Fibroblast of skin of left biceps (primary cell): ENCODE data around the gene RAP1GAP.
A peak's percentile ranks its signal among the peaks of the same experiment; 100 is the strongest.

Experiments used
- DNase-seq, 2 experiments: peaks; one replicate each; pipeline ENCODE4 v3.0.0-alpha.2; 2013; ENCODE audit warnings: low read depth in 2 of 2

RAP1GAP gene

GRCh38 chr1:21592086-21592865, 76.9 kb downstream of the RAP1GAP start:
- DNase-seq = no peak

GRCh38 chr1:21590934-21591333, 78.2 kb downstream of the RAP1GAP start:
- DNase-seq = no peak

- DNase-seq = no peak
Observed at GRCh38 chr1:21590126-21590880, 78.9 kb downstream of the RAP1GAP start.

DNA sequence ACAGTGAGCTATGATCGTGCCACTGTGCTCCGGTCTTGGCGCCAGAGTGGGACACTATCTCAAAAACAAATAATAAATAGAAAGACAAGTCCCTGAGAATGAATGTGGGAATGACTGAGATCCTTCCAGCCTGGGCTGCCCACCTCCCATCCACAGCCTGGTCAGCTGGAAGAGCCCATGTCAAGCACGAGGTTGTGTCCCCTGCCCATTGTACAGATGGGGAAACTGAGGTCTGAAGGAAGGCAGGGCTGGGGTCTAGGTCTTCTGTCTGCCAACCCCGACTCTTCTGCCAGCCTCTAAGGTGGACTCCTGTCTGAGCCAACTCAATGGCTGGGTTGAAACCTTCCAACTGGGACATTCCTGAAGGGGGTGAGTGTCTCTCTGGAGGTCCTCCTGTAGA, 79.5 kb downstream of the RAP1GAP start:
- no peak for DNase-seq

DNA sequence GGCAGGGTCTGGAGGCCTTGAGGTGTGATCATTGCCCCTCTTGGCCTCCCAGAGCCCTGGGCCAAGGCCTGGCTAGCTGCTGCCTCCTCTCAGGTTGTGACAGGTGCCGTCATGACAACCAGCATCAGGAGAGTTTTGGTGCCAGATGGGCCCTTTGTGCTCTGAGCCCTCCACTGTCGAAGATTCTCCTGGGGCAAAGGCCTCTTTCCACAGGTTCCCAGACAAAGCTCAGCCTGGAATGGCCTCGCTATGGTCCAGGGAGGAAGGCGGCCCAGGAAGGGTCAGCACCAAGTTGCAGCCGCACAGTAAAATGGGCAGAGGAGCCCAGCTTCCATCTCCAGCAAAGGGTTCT, 81.6 kb downstream of the RAP1GAP start:
- no peak for DNase-seq

- DNase-seq = peak in 1 of 2 experiments; percentile 12
Observed at GRCh38 chr1:21586846-21587601, 82.1 kb downstream of the RAP1GAP start.

GRCh38 chr1:21586222-21586621, 82.9 kb downstream of the RAP1GAP start:
- no peak for DNase-seq

DNA sequence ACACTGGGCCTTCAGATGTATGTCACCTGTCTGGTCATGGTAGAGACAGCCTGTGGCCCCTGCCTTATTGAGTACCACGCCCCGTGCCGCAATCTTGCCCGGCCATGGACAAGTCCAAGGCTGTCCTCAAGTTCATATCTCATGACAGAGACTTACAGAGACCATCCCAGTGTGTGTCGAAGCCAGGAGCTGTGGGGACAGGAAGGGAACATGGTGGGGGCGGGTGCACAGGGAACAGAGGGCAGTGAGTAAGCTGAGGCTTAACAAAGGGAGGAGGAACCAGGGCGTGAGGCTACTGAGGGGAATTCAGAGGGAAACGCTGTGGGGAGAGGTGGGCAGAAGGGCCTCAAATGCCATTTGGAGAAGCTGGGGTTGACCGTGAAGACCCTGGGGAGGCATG, 84.1 kb downstream of the RAP1GAP start:
- no peak for DNase-seq

- DNase-seq = no peak
Observed at GRCh38 chr1:21584096-21584495, 85.1 kb downstream of the RAP1GAP start.

DNA sequence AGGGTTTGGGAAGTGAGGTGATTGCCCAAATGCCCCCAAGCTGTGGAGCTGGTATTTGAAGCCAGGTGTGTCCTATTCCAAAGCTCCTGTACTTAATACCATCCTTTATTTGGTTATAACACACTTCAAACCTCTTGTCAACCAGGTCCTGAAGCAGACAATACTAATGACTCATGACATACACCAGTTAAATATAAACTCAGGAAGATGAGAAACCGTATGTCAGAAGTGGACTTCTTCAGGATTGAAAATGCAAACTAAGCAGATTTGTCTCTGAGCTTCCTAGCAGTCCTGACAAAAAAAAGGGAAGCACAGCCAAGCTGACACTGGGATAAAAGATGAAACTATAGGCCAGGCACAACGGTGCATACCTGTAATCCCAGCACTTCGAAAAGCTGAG, 89.4 kb downstream of the RAP1GAP start:
- DNase-seq = no peak

DNA sequence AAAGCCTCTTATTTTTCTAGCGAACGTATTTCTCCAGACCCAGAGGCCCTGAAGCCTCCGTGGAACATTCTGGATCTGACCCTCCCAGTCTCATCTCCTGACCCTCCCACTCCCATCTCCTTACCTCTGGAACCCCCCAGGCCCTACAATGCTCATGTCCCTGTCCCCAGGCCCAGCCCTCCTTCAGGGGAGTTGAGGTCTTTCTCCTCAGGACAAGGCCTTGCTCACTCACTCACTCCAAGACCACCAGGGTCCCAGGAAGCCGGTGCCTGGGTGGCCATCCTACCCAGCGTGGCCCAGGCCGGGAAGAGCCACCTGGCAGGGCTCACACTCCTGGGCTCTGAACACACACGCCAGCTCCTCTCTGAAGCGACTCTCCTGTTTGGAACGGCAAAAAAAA, 91.2 kb downstream of the RAP1GAP start:
- DNase-seq = no peak

- no peak for DNase-seq
Observed at GRCh38 chr1:21577324-21577723, 91.8 kb downstream of the RAP1GAP start.

GRCh38 chr1:21576798-21577187, 92.4 kb downstream of the RAP1GAP start:
- no peak for DNase-seq

DNA sequence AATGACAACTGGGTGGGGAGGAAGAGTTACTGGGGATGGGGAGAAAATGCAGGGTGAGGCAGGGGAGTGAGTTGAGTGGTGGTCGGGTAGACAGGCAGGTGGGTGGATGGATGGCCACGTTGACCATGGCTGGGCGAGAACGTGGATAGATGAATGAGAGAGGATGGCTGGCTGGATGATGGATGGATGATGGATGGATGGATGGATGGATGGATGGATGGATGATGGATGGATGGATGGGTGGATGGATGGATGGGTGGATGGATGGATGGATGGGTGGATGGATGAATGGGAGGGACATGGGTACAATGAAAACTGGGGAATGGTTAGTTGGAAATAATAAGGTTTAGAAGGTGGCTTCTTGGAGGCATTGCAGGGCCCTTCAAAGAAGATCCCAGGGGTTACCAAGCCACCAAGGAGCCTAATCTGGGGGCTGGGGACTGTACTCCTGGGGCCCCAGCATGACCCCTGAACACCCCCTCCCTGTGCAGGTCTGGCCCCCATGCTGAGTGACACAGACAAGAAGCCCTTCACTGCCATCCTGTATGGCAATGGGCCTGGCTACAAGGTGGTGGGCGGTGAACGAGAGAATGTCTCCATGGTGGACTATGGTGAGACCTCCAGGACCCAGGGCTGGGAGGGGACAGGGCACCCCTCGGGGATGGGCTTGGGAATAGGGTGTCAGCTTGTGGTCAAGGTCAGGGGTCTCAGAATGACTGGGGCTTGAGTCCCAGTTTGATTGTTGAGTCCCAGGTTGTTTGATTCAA, 92.9 kb downstream of the RAP1GAP start:
- no peak for DNase-seq

DNA sequence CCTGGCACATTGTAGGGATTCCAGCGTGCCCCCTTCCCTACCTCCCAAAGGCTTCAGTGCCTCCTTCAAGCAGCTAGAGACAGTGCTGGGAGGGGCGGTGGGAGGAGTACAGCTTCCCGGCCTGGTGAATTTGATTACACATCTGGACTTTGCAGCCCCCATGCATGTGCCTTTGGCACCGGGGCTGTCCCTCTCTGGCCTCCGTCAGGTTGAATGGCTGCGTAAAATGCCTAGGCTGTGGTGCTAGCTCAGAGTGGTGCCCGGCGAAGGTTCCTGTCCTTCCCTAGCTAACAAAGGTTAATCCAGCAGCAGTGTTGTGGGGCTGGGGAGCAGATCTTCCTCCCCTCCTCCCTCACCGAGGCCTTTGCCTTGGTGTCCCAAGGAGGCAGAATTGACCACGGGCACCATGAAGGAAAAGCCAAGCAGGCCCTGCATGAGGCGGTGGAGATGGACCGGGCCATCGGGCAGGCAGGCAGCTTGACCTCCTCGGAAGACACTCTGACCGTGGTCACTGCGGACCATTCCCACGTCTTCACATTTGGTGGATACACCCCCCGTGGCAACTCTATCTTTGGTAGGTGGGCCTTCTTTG, 93.7 kb downstream of the RAP1GAP start:
- no peak for DNase-seq

GRCh38 chr1:21574466-21575151, 94.5 kb downstream of the RAP1GAP start:
- DNase-seq = no peak

DNA sequence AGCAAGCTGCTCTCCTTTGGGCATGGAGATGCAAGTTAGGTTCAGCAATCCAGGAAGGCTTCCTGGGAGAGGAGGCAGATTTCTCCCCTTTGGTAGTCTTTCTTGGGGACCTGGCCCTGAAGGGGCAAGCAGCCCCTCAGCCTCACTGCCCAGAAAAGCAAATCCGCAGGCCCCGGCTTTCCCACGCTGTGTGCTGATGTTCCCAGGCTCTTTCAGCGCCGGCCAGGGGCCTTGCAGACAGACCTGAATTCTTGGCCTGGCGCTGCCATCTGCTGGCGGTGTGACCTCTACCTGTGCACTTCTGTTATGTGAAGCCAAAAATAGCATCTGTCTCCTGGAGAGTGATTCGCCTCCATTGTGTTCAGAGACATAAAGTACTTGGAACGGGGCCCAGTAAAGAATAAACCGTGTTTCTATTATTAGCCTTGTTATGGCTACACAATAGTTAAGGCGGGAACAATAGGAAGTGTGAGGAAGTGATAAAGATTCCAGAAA, 95.1 kb downstream of the RAP1GAP start:
- peak; percentile 39 to 42 for DNase-seq

DNA sequence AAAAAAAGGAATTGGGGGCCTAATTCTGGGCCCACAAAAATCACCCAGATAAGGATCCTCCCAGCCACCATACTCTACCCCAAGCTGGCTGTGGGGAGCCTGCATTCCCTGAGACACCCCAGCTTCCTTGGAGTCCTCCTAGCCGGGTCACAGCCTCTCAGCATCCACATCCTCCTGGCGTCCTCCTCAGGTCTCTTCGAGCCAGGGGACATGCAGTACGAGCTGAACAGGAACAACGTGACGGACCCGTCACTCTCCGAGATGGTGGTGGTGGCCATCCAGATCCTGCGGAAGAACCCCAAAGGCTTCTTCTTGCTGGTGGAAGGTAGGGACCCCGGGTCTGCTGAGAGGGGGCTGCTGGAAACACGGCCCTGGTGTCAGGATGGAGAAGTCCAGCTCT, 95.7 kb downstream of the RAP1GAP start:
- DNase-seq = no peak

DNA sequence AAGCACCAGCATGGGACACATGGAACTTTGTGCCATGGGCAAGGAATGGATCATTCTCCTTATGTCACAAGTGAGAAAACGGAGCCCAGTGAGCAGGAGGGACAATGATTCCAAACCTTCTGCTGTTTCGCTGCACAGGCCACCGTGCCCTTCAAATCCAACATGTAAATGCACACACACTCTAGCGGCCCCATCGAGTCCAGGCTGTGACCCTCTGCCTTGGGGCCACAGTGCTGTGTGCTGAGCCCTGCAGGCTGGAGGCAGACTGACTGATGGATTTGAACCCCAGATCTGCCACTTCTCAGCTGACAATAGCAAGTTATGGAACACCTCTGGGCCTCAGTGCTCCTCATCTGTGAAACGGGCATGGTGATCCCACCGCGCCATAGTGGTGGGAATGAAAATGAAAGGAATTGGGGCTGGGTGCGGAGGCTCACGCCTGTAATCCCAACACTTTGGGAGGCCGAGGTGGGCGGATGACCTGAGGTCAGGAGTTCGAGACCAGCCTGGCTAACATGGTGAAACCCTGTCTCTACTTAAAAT, 96.4 kb downstream of the RAP1GAP start:
- no peak for DNase-seq

DNA sequence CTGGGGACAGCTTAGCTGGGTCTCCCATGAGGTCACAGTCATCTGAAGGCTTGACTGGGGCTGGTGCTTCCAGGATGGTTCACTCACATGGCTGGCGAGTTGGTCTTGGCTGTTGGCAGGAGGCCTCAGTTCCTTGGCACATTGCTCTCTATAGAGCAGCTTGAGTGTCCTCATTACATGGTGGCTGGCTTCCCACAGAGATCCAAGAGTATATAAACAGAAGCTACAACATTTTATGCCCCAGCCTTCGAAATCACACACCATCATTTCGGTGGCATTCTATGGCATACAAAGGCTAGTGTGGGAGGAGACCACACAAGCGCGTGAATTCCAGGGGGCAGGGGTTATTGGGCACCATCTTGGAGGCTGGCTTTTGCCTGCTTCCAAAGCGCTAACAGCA, 96.9 kb downstream of the RAP1GAP start:
- no peak for DNase-seq
